C4-2B (cell line): Measurements from ENCODE around the gene ADAM19.

Source experiments
- ZFX ChIP-seq: fragments of 450-650 bp; IDR thresholded peaks from 2 replicates; pipeline ENCODE4 v1.6.1; 2017
- TF ChIP-seq, protein P1 (sequence below): fragments of 450-650 bp; conservative IDR thresholded peaks from 2 replicates; pipeline ENCODE4 v1.5.1; 2017; ENCODE audit warnings: mild to moderate bottlenecking

GRCh38 chr5:157592594-157592993 is 17.0 kb upstream of the ADAM19 start:
- TF ChIP-seq, protein P1, sequence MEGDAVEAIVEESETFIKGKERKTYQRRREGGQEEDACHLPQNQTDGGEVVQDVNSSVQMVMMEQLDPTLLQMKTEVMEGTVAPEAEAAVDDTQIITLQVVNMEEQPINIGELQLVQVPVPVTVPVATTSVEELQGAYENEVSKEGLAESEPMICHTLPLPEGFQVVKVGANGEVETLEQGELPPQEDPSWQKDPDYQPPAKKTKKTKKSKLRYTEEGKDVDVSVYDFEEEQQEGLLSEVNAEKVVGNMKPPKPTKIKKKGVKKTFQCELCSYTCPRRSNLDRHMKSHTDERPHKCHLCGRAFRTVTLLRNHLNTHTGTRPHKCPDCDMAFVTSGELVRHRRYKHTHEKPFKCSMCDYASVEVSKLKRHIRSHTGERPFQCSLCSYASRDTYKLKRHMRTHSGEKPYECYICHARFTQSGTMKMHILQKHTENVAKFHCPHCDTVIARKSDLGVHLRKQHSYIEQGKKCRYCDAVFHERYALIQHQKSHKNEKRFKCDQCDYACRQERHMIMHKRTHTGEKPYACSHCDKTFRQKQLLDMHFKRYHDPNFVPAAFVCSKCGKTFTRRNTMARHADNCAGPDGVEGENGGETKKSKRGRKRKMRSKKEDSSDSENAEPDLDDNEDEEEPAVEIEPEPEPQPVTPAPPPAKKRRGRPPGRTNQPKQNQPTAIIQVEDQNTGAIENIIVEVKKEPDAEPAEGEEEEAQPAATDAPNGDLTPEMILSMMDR: no peak
- no peak for TF ChIP-seq ZFX
